ENCODE measurements around the gene ZNF219. TPM values are rescaled to one million over a fixed set of nuclear protein-coding genes. Genes with fewer than 3 reads are reported as not detected.

ZNF219 gene
- total RNA-seq, 1 experiment from 2014 or later: 16.6 TPM

GRCh38 chr14:21083565-21084325 lies 14.7 kb downstream of the ZNF219 start:
- Histone ChIP-seq H2AFZ (ENCODE audit: low read depth, low read length, poor library complexity, severe bottlenecking) (no peak overlapping the region), H3K27me3 (ENCODE audit: insufficient read depth, low read length) (no peaks in the 10 kb centered on the region), H3K4me1 (ENCODE audit: control insufficient read depth in 1 of 2, insufficient read depth in 2 of 2, low read length in 2 of 2) (peaks cover 3 to 24% of the 10 kb centered on the region in 2 experiments), H3K36me3 (ENCODE audit: control insufficient read depth in 1 of 2, insufficient read depth in 2 of 2, low read length in 2 of 2) (no peaks in the 10 kb centered on the region; a peak in 1 of 4 replicates), H3K9ac (ENCODE audit: low read length) (no peak overlapping the region), H3K79me2 (ENCODE audit: insufficient read depth, low read length) (no peaks in the 10 kb centered on the region), H4K20me1 (ENCODE audit: insufficient read depth) (no peaks in the 10 kb centered on the region), H3K4me2 (ENCODE audit: low read length) (no peak overlapping the region), H3K27ac (ENCODE audit: low read depth, low read length) (no peak overlapping the region), H3K9me3 (ENCODE audit: control insufficient read depth in 1 of 2, insufficient read depth in 1 of 2, low read depth in 1 of 2, low read length in 2 of 2) (no peaks in the 10 kb centered on the region), H3K4me3 (replicated peaks in 1 of 2; ENCODE audit: low read depth in 1 of 2, low read length in 2 of 2) (no peak overlapping the region), H3K9me2 (ENCODE audit: insufficient read depth) (no peaks in the 10 kb centered on the region)
- BruUV-seq (replicated peaks): no TSS peak
- no peak for TF ChIP-seq EGR1 (IDR thresholded peaks at IDR 0.05; ENCODE audit: low read depth)
- TF ChIP-seq, protein P1, sequence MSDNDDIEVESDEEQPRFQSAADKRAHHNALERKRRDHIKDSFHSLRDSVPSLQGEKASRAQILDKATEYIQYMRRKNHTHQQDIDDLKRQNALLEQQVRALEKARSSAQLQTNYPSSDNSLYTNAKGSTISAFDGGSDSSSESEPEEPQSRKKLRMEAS (IDR thresholded peaks at IDR 0.05): no peak
- DNase-seq (ENCODE audit: low read depth, low spot score): no peak
- intact Hi-C loops (cut with micrococcal nuclease): no loop called here
- ATAC-seq: no peak
- POLR2A ChIA-PET: no interaction called here
- RAD21 ChIA-PET (ENCODE audit: low non-redundant PET in 1 of 2, low total read pairs in 2 of 2, uncharacterized antibody in 2 of 2, unreplicated experiment in 2 of 2): no interaction called here
- CTCF ChIA-PET: interaction anchor here (1.4 kb wide), 2 partner anchors 15 to 70 kb away, joined by 4 to 5 read pairs; no protein-coding TSS in a partner anchor

- Histone ChIP-seq H2AFZ (ENCODE audit: low read depth, low read length, poor library complexity, severe bottlenecking) (no peak overlapping the region), H3K9me3 (ENCODE audit: control insufficient read depth in 1 of 2, insufficient read depth in 1 of 2, low read depth in 1 of 2, low read length in 2 of 2) (no peaks in the 10 kb centered on the region), H3K9ac (ENCODE audit: low read length) (no peak overlapping the region), H3K4me1 (ENCODE audit: control insufficient read depth in 1 of 2, insufficient read depth in 2 of 2, low read length in 2 of 2) (peaks cover 3 to 20% of the 10 kb centered on the region in 2 experiments; a peak in 3 of 4 replicates), H3K79me2 (ENCODE audit: insufficient read depth, low read length) (no peaks in the 10 kb centered on the region), H3K4me2 (ENCODE audit: low read length) (no peak overlapping the region), H3K4me3 (replicated peaks in 1 of 2; ENCODE audit: low read depth in 1 of 2, low read length in 2 of 2) (no peak overlapping the region), H3K36me3 (ENCODE audit: control insufficient read depth in 1 of 2, insufficient read depth in 2 of 2, low read length in 2 of 2) (no peaks in the 10 kb centered on the region; a peak in 1 of 4 replicates), H3K27me3 (ENCODE audit: insufficient read depth, low read length) (no peaks in the 10 kb centered on the region), H3K27ac (ENCODE audit: low read depth, low read length) (no peak overlapping the region), H4K20me1 (ENCODE audit: insufficient read depth) (no peaks in the 10 kb centered on the region), H3K9me2 (ENCODE audit: insufficient read depth) (no peaks in the 10 kb centered on the region)
- RAD21 ChIA-PET (ENCODE audit: low non-redundant PET in 1 of 2, low total read pairs in 2 of 2, uncharacterized antibody in 2 of 2, unreplicated experiment in 2 of 2): no interaction called here
- no TSS peak for BruUV-seq (replicated peaks)
- intact Hi-C loops (cut with micrococcal nuclease): no loop called here
- ATAC-seq (no peak), DNase-seq (ENCODE audit: low read depth, low spot score) (no peak)
- POLR2A ChIA-PET: no interaction called here
- CTCF ChIA-PET: no interaction called here
- no peak for TF ChIP-seq CTCF (IDR thresholded peaks at IDR 0.05 in 2 of 3, conservative IDR thresholded peaks at IDR 0.05 in 1 of 3; ENCODE audit: borderline replicate concordance in 1 of 3, insufficient read depth in 1 of 3, low read depth in 2 of 3, low read length in 2 of 3)
- TF ChIP-seq POLR2AphosphoS5 (IDR thresholded peaks at IDR 0.05; ENCODE audit: low read depth, low read length): no peak
- no peak for TF ChIP-seq EZH2phosphoT487 (IDR thresholded peaks at IDR 0.05; ENCODE audit: borderline replicate concordance)
- TF ChIP-seq SP1 (IDR thresholded peaks at IDR 0.05; ENCODE audit: low read depth): no peak
- no peak for TF ChIP-seq ZNF274 (IDR thresholded peaks at IDR 0.05; ENCODE audit: low read depth, low read length)
- TF ChIP-seq, protein P2, sequence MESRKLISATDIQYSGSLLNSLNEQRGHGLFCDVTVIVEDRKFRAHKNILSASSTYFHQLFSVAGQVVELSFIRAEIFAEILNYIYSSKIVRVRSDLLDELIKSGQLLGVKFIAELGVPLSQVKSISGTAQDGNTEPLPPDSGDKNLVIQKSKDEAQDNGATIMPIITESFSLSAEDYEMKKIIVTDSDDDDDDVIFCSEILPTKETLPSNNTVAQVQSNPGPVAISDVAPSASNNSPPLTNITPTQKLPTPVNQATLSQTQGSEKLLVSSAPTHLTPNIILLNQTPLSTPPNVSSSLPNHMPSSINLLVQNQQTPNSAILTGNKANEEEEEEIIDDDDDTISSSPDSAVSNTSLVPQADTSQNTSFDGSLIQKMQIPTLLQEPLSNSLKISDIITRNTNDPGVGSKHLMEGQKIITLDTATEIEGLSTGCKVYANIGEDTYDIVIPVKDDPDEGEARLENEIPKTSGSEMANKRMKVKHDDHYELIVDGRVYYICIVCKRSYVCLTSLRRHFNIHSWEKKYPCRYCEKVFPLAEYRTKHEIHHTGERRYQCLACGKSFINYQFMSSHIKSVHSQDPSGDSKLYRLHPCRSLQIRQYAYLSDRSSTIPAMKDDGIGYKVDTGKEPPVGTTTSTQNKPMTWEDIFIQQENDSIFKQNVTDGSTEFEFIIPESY (IDR thresholded peaks at IDR 0.05; ENCODE audit: extremely low read depth, insufficient replicate concordance, low read length): no peak
- TF ChIP-seq CBX3 (IDR thresholded peaks at IDR 0.05; ENCODE audit: low read depth): no peak
- TF ChIP-seq YY1 (IDR thresholded peaks at IDR 0.05; ENCODE audit: extremely low read depth, insufficient replicate concordance, low read depth, low read length): no peak
- TF ChIP-seq JUND (IDR thresholded peaks at IDR 0.05): no peak
These were observed 16.8 kb downstream of the ZNF219 start for GRCh38 chr14:21081521-21082142.

Data from HCT116 (cell line).